NCI-H146 (cell line): ENCODE results near the gene SMAD3.

ENCODE experiments used
- DNase-seq: peaks from one replicate; lab custom pipeline; 2025; lab: John Stamatoyannopoulos, UW

SMAD3 gene

DNA sequence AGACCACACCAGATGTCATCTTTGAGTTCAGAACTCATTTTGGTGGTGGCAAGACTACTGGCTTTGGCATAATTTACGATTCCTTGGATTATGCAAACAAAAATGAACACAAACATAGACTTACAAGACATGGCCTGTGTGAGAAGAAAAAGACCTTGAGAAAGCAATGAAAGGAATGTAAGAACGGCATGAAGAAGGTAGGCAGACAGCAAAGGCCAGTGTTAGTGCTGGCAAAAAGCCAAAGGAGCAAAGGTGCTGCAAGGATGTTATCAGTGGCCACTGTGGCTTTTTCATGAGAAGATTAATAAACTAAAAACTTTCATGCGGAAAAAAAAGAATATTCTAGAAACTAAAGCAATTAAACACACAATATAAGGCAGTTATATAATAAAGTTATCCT is 167.2 kb downstream of the SMAD3 start:
- no peak for DNase-seq

GRCh38 chr15:67240235-67241131 is 175.1 kb downstream of the SMAD3 start:
- peak; percentile 32 for DNase-seq

DNA sequence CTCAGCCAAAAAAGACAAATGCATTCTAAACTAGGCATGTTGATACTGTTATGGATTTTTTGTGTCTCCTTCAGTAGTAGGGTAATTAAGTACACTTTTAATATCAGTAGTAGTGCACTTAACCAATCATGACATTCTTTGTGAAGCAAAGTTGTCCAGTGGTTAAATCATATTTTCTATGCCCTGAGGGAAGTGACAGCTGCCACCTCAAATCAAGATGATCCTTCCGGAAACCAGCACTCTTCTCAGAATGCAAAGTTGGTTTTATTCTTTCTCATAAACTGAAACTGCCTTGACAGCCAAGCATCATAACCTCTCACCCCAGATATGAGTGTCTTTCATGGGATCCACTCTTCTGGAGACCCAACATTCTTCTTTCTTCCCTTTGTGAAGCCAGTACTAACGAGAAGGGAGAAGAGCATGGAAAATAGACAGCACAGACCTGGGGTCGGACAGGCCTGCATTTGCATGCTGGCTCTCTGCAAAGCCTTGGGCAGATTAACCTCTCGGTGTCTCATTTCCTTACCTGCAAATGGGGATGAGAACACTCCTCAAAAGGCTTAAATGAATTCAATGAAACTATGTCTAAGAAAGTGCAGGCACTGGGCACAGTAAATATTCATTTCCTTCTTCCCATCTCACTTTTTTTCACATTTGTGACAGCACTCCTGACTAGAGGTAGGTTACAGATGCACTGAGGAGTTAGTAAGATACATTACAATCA is 175.9 kb downstream of the SMAD3 start:
- no peak for DNase-seq

GRCh38 chr15:67242708-67243111 is 177.3 kb downstream of the SMAD3 start:
- no peak for DNase-seq
